ENCODE data around the gene GTF2A2. TPM values are rescaled to one million over a fixed set of nuclear protein-coding genes. Genes with fewer than 3 reads are reported as not detected.

GTF2A2 gene
- total RNA-seq, 1 experiment from 2014 or later: 175 TPM

DNA sequence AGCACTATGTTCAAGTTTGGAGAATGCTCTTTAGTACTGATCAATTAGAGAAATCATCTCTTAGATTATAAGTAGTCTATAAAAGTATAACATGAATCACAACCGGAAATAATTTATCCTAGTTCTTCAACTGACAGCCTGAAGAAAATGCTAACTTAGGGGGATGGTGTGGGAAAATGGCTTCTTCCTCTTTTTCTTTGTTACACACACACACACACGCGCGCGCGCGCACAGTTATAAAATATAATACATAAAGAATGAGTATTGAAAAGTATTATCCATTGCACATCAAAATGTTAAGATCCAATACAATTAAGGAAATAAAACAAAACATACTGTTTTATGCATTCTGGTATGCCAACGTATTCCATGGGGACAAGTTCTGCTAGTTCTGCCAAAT, 11.2 kb upstream of the GTF2A2 start:
- peaks cover 20 to 31% of the 10 kb centered on the region in 2 experiments for H3K36me3 ChIP-seq (ENCODE audit: control insufficient read depth in 1 of 2, insufficient read depth in 2 of 2, low read length in 2 of 2)
- ATAC-seq (no peak), DNase-seq (ENCODE audit: low read depth, low spot score) (no peak)
- no peak overlapping the region for H3K4me2 ChIP-seq (ENCODE audit: low read length)
- no peaks in the 10 kb centered on the region; the same call in 1 of the 2 replicates for H4K20me1 ChIP-seq (ENCODE audit: insufficient read depth)
- no peaks in the 10 kb centered on the region for H3K4me1 ChIP-seq (ENCODE audit: control insufficient read depth in 1 of 2, insufficient read depth in 2 of 2, low read length in 2 of 2)
- H3K9me2 ChIP-seq (ENCODE audit: insufficient read depth): no peaks in the 10 kb centered on the region
- no peak overlapping the region for H3K4me3 ChIP-seq (replicated peaks in 1 of 2; ENCODE audit: low read depth in 1 of 2, low read length in 2 of 2)
- POLR2A ChIA-PET: no interaction called here
- no TSS peak for BruUV-seq (replicated peaks)
- no peak overlapping the region for H2AFZ ChIP-seq (ENCODE audit: low read depth, low read length, poor library complexity, severe bottlenecking)
- RAD21 ChIA-PET (ENCODE audit: low non-redundant PET in 1 of 2, low total read pairs in 2 of 2, uncharacterized antibody in 2 of 2, unreplicated experiment in 2 of 2): no interaction called here
- no peaks in the 10 kb centered on the region for H3K27me3 ChIP-seq (ENCODE audit: insufficient read depth, low read length)
- H3K79me2 ChIP-seq (ENCODE audit: insufficient read depth, low read length): no peaks in the 10 kb centered on the region
- no peak for TF ChIP-seq ZNF274 (IDR thresholded peaks at IDR 0.05; ENCODE audit: low read depth, low read length)
- no peak for TF ChIP-seq SP1 (IDR thresholded peaks at IDR 0.05; ENCODE audit: low read depth)
- TF ChIP-seq ZFX (IDR thresholded peaks at IDR 0.05): no peak
- TF ChIP-seq CBX3 (IDR thresholded peaks at IDR 0.05; ENCODE audit: low read depth): no peak
- TF ChIP-seq ELF1 (IDR thresholded peaks at IDR 0.05; ENCODE audit: borderline replicate concordance, low read depth): no peak
- TF ChIP-seq TCF7L2 (IDR thresholded peaks at IDR 0.05; ENCODE audit: borderline replicate concordance, extremely low read depth, insufficient read depth, insufficient read length): no peak
- TF ChIP-seq EZH2 (IDR thresholded peaks at IDR 0.05): no peak
- TF ChIP-seq FOSL1 (IDR thresholded peaks at IDR 0.05; ENCODE audit: low read depth): no peak
- no peak for TF ChIP-seq POLR2A (IDR thresholded peaks at IDR 0.05; ENCODE audit: borderline replicate concordance, extremely low read depth, insufficient read depth, insufficient read length)
- no peak for TF ChIP-seq EZH2phosphoT487 (IDR thresholded peaks at IDR 0.05; ENCODE audit: borderline replicate concordance)
- TF ChIP-seq SIN3A (IDR thresholded peaks at IDR 0.05; ENCODE audit: low read depth): no peak
- intact Hi-C loops (cut with micrococcal nuclease): no loop called here
- CTCF ChIA-PET: no interaction called here
- H3K9ac ChIP-seq (ENCODE audit: low read length): no peak overlapping the region
- H3K27ac ChIP-seq (ENCODE audit: low read depth, low read length): no peak overlapping the region
- no peaks in the 10 kb centered on the region for H3K9me3 ChIP-seq (ENCODE audit: control insufficient read depth in 1 of 2, insufficient read depth in 1 of 2, low read depth in 1 of 2, low read length in 2 of 2)

DNA sequence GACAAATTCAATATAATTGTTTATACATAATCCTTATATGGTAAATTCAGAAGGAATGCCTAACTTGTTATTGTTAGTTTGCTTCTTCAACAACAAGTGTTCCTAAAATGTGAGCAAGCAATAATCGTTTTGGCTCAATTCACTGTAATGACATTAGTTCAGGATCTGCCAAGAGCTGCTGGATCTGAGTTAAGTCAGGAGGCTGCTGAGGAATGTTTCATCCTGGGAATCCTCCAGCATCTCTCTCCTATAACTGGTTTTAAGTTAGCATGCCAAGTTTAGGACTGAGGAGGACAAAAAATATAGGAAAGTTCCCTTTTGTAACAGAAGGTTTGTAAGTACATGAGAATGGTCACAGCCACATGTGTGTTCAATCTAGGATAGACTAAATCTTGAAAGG, 4.9 kb upstream of the GTF2A2 start:
- H2AFZ ChIP-seq (ENCODE audit: low read depth, low read length, poor library complexity, severe bottlenecking): no peak overlapping the region
- H3K4me3 ChIP-seq (replicated peaks in 1 of 2; ENCODE audit: low read depth in 1 of 2, low read length in 2 of 2): no peak overlapping the region
- H3K4me1 ChIP-seq (ENCODE audit: control insufficient read depth in 1 of 2, insufficient read depth in 2 of 2, low read length in 2 of 2): peaks cover 0 to 8% of the 10 kb centered on the region in 2 experiments; a peak in 3 of 4 replicates
- no peaks in the 10 kb centered on the region for H3K9me3 ChIP-seq (ENCODE audit: control insufficient read depth in 1 of 2, insufficient read depth in 1 of 2, low read depth in 1 of 2, low read length in 2 of 2)
- no peaks in the 10 kb centered on the region for H3K27me3 ChIP-seq (ENCODE audit: insufficient read depth, low read length)
- H3K79me2 ChIP-seq (ENCODE audit: insufficient read depth, low read length): peaks cover under 1% of the 10 kb centered on the region; the same call in 1 of the 2 replicates
- no peak overlapping the region for H3K9ac ChIP-seq (ENCODE audit: low read length)
- BruUV-seq (replicated peaks): no TSS peak
- no peaks in the 10 kb centered on the region; the same call in 1 of the 2 replicates for H4K20me1 ChIP-seq (ENCODE audit: insufficient read depth)
- no peaks in the 10 kb centered on the region for H3K9me2 ChIP-seq (ENCODE audit: insufficient read depth)
- ATAC-seq (no peak), DNase-seq (ENCODE audit: low read depth, low spot score) (no peak)
- TF ChIP-seq EGR1 (IDR thresholded peaks at IDR 0.05; ENCODE audit: low read depth): no peak
- TF ChIP-seq ZNF274 (IDR thresholded peaks at IDR 0.05; ENCODE audit: low read depth, low read length): no peak
- TF ChIP-seq CEBPB (IDR thresholded peaks at IDR 0.05; ENCODE audit: low read depth): no peak
- no peak for TF ChIP-seq CBX3 (IDR thresholded peaks at IDR 0.05; ENCODE audit: low read depth)
- H3K36me3 ChIP-seq (ENCODE audit: control insufficient read depth in 1 of 2, insufficient read depth in 2 of 2, low read length in 2 of 2): peaks cover 0 to 6% of the 10 kb centered on the region in 2 experiments; a peak in 3 of 4 replicates
- intact Hi-C loops (cut with micrococcal nuclease): no loop called here
- RAD21 ChIA-PET (ENCODE audit: low non-redundant PET in 1 of 2, low total read pairs in 2 of 2, uncharacterized antibody in 2 of 2, unreplicated experiment in 2 of 2): no interaction called here
- H3K27ac ChIP-seq (ENCODE audit: low read depth, low read length): no peak overlapping the region
- CTCF ChIA-PET: no interaction called here
- POLR2A ChIA-PET: no interaction called here
- H3K4me2 ChIP-seq (ENCODE audit: low read length): no peak overlapping the region
